NCI-H2227 treated with DMSO at 0.1 percent for 48 hours (cell line): ENCODE data around the gene THSD4.
"Not testable (repeated sequence)": the region's sequence is repeated elsewhere in the genome, so short reads cannot be mapped to it uniquely, and the experiment has no call there.

Source experiments
- DNase-seq: peaks from one replicate; lab custom pipeline; 2025; lab: John Stamatoyannopoulos, UW

The THSD4 gene

DNA sequence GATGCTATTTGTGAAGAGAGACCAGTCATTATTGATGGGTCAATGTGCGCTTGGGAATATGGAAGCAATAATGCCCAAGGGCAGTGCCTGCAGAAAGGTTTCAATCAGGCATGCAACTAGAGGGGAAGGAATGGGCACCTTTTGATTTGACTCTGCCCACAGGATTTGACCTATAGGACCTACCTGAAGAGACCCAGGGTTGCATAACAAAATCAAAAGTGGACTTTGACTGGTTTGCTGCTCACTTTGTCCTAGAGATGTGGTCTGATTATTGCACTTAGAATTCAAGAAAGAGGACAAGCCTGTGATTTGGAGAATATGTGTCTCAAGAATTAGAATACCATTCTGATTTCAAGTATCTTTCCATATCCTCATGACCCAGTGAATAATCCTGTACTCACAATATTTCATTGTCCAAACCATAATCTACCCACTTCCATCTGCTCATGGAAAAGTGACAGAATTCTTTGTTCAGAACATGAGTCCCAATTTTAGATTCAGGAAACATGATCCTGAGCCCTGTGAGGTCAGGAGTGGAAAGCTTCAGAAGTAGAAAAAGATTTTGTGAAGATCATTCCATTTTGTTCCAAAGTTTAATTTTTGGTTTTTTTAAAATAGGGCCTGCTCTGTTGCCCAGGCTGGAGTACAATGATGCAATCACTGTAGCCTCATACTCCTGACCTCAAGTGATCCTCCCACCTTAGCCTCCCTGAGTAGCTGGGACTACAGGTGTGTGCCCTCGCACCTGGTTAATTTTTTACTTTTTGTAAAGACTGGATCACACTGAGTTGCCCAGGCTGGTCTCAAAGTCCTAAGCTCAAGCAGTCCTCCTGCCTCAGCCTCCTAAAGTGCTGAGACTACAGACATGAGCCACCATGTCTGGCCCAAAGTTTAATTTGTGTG is 543.8 kb downstream of the THSD4 start:
- DNase-seq = no peak

- no peak for DNase-seq
Measured at GRCh38 chr15:71659730-71660067, 544.4 kb downstream of the THSD4 start.

GRCh38 chr15:71660501-71660900 is 545.2 kb downstream of the THSD4 start:
- DNase-seq = no peak

GRCh38 chr15:71662306-71662705 is 547.0 kb downstream of the THSD4 start:
- DNase-seq = no peak

GRCh38 chr15:71664622-71665021 is 549.4 kb downstream of the THSD4 start:
- no peak for DNase-seq

- no peak for DNase-seq
Measured at GRCh38 chr15:71666763-71667620, 551.7 kb downstream of the THSD4 start.

DNA sequence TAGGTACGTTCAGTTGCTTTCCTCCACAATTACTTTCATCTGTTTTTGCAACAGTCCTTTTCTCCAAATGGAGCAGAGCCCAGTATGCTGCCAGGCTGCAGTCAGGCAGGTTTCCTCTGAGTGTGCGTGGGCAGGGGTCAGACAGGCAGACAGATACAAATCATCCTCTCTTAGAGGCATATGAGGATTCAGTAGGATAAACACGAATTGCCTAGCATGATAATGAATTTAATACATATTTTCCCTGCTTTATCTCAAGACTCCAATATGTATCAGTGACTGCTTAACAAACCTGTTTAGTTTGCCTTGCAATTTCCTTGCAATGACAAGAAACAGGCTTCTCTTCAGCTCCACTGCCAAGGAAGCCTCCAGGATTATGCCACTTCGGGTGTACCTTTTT is 554.4 kb downstream of the THSD4 start:
- DNase-seq = no peak

DNA sequence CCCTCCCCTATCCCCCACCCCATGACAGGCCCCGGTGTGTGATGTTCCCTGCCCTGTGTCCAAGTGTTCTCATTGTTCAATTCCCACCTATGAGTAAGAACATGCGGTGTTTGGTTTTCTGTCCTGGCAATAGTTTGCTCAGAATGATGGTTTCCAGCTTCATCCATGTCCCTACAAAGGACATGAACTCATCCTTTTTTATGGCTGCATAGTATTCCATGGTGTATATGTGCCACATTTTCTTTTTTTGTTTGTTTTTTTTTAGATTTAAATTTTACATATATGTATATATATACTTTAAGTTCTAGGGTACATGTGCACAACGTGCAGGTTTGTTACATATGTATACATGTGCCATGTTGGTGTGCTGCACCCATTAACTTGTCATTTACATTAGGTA is 555.0 kb downstream of the THSD4 start:
- not testable (repeated sequence) for DNase-seq

- no peak for DNase-seq
Measured at GRCh38 chr15:71674354-71674753, 559.1 kb downstream of the THSD4 start.

GRCh38 chr15:71677352-71677751 is 562.1 kb downstream of the THSD4 start:
- DNase-seq = no peak

GRCh38 chr15:71677766-71678165 is 562.5 kb downstream of the THSD4 start:
- DNase-seq = no peak

- no peak for DNase-seq
Measured at GRCh38 chr15:71678191-71678590, 562.9 kb downstream of the THSD4 start.

GRCh38 chr15:71678605-71679004 is 563.3 kb downstream of the THSD4 start:
- no peak for DNase-seq

- no peak for DNase-seq
Measured at GRCh38 chr15:71679223-71679792, 564.0 kb downstream of the THSD4 start.

GRCh38 chr15:71679793-71680353 is 564.6 kb downstream of the THSD4 start:
- no peak for DNase-seq

DNA sequence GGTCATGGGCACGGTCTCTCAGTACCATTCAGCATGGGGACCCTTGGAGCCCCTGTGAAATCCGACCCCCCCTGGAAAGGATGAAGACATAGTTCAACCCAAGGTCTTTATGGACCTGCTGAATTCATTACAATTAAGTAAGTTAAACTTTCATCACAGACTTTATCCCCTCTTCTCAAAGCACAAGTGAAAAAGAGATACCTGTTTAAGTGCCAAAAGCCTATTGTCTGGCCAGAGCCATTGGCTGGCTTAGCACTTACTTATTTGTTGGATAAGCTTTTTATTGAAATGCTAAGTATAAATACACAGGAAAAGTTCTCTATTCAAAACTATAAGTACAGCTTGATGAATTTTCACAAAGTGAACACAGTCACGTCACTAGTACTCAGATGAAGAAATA is 566.7 kb downstream of the THSD4 start:
- no peak for DNase-seq

DNA sequence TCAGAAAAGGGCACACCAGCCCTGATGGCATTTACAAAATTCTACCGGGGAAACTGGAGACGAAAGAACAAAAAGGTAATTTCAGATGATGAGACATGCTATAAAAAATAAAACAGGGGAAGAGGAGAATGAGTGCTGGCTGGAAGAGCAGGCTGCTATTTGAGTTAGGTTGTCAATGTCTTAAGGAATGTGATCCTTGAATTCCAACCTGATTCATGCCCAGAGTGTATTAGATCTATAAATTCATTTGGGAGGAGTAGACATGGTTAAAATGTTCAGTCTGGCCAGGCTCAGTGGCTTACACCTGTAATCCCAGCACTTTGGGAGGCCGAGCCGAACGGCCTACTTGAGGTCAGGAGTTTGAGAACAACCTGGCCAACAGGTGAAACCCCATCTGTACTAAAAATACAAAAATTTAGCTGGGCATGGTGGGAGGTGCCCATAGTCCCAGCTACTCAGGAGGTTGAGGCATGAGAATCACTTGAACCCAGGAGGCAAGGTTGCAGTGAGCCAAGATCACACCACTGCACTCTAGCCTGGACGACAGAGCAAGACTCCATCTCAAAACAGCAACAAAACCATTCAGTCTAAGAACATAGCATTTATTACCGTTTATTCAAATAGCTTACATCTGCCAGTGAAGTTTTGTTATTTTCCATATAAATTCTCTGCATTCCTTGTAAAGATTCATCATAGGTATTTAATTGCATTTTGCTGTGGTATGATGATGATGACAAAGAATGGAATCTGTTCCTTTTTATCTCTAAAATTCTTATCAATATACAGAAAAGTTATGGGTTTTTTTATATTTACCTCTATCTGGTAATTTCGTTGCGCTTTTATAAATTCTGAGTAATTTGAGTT is 568.4 kb downstream of the THSD4 start:
- DNase-seq = no peak

- no peak for DNase-seq
Measured at GRCh38 chr15:71685420-71685993, 570.2 kb downstream of the THSD4 start.

GRCh38 chr15:71686221-71687050 is 571.2 kb downstream of the THSD4 start:
- DNase-seq = no peak

- DNase-seq = no peak
Measured at GRCh38 chr15:71687902-71688508, 572.7 kb downstream of the THSD4 start.
